Liver (tissue), 3 donors: ENCODE data around the gene TSHZ2.

Source experiments
- GABPA ChIP-seq, 2 donors: IDR thresholded peaks in 1 of 2; conservative IDR thresholded peaks in 1 of 2; 2 replicates each; pipeline ENCODE4 v1.6.1; 2016; ENCODE audit warnings: antibody characterized with exemption in 2 of 2, mild to moderate bottlenecking in 1 of 2, moderate library complexity in 1 of 2
- JUND ChIP-seq, 2 donors: IDR thresholded peaks; 2 replicates each; pipeline ENCODE4 v1.6.1; 2016; ENCODE audit warnings: antibody characterized with exemption in 2 of 2
- RXRA ChIP-seq, 2 donors: IDR thresholded peaks; 2 replicates each; pipeline ENCODE4 v1.6.1; 2017 to 2018; ENCODE audit warnings: antibody characterized with exemption in 2 of 2, mild to moderate bottlenecking in 1 of 2
- TF ChIP-seq, protein P1 (sequence below): fragments of 150-350 bp; IDR thresholded peaks from 2 replicates; pipeline ENCODE4 v1.5.1; 2017; ENCODE audit warnings: improper control_type of control experiment, low read depth, low read length; ENCODE audit not compliant: missing input control
- TF ChIP-seq, protein P2 (sequence below): IDR thresholded peaks from 2 replicates; pipeline ENCODE4 v1.6.1; 2016; ENCODE audit warnings: antibody characterized with exemption
- TF ChIP-seq, protein P3 (sequence below): IDR thresholded peaks from 2 replicates; pipeline ENCODE4 v1.6.1; 2016; ENCODE audit warnings: antibody characterized with exemption, mild to moderate bottlenecking
- donor health status: healthy.
- donor health status: healthy.

DNA sequence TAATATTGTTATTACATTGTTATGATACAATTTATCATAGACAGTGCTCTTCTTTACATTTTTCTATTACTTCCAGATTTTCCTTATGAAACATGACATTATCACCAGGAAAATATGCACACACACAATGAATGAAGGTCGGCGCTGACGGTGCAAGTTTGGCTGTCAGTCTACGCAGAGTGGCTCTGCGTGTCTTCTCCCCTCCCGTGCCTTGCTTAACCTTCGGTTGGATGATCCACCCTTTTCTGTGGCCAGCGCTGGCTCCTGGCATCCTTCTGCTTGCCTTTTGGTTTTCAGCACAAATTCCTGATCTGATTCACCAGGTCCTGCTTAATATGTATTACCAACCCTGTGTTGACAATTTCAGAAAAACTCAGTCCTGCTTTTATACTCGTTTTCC lies 157.4 kb downstream of the TSHZ2 start:
- TF ChIP-seq, protein P1, sequence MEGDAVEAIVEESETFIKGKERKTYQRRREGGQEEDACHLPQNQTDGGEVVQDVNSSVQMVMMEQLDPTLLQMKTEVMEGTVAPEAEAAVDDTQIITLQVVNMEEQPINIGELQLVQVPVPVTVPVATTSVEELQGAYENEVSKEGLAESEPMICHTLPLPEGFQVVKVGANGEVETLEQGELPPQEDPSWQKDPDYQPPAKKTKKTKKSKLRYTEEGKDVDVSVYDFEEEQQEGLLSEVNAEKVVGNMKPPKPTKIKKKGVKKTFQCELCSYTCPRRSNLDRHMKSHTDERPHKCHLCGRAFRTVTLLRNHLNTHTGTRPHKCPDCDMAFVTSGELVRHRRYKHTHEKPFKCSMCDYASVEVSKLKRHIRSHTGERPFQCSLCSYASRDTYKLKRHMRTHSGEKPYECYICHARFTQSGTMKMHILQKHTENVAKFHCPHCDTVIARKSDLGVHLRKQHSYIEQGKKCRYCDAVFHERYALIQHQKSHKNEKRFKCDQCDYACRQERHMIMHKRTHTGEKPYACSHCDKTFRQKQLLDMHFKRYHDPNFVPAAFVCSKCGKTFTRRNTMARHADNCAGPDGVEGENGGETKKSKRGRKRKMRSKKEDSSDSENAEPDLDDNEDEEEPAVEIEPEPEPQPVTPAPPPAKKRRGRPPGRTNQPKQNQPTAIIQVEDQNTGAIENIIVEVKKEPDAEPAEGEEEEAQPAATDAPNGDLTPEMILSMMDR, result no peak
- TF ChIP-seq, protein P2, sequence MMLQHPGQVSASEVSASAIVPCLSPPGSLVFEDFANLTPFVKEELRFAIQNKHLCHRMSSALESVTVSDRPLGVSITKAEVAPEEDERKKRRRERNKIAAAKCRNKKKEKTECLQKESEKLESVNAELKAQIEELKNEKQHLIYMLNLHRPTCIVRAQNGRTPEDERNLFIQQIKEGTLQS, result no peak
- no peak for TF ChIP-seq RXRA (IDR thresholded peaks at IDR 0.05)
- TF ChIP-seq, protein P3, sequence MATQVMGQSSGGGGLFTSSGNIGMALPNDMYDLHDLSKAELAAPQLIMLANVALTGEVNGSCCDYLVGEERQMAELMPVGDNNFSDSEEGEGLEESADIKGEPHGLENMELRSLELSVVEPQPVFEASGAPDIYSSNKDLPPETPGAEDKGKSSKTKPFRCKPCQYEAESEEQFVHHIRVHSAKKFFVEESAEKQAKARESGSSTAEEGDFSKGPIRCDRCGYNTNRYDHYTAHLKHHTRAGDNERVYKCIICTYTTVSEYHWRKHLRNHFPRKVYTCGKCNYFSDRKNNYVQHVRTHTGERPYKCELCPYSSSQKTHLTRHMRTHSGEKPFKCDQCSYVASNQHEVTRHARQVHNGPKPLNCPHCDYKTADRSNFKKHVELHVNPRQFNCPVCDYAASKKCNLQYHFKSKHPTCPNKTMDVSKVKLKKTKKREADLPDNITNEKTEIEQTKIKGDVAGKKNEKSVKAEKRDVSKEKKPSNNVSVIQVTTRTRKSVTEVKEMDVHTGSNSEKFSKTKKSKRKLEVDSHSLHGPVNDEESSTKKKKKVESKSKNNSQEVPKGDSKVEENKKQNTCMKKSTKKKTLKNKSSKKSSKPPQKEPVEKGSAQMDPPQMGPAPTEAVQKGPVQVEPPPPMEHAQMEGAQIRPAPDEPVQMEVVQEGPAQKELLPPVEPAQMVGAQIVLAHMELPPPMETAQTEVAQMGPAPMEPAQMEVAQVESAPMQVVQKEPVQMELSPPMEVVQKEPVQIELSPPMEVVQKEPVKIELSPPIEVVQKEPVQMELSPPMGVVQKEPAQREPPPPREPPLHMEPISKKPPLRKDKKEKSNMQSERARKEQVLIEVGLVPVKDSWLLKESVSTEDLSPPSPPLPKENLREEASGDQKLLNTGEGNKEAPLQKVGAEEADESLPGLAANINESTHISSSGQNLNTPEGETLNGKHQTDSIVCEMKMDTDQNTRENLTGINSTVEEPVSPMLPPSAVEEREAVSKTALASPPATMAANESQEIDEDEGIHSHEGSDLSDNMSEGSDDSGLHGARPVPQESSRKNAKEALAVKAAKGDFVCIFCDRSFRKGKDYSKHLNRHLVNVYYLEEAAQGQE, result no peak
- no peak for TF ChIP-seq JUND (IDR thresholded peaks at IDR 0.05)
- TF ChIP-seq GABPA (IDR thresholded peaks at IDR 0.05 in 1 of 2, conservative IDR thresholded peaks at IDR 0.05 in 1 of 2), result no peak
